Measurements from ENCODE around the gene MVD. TPM values are rescaled to one million over a fixed set of nuclear protein-coding genes. Genes with fewer than 3 reads are reported as not detected.

MVD gene
- total and polyA plus RNA-seq, 8 donors: 24.3 to 154 (median 36.3) TPM

DNA sequence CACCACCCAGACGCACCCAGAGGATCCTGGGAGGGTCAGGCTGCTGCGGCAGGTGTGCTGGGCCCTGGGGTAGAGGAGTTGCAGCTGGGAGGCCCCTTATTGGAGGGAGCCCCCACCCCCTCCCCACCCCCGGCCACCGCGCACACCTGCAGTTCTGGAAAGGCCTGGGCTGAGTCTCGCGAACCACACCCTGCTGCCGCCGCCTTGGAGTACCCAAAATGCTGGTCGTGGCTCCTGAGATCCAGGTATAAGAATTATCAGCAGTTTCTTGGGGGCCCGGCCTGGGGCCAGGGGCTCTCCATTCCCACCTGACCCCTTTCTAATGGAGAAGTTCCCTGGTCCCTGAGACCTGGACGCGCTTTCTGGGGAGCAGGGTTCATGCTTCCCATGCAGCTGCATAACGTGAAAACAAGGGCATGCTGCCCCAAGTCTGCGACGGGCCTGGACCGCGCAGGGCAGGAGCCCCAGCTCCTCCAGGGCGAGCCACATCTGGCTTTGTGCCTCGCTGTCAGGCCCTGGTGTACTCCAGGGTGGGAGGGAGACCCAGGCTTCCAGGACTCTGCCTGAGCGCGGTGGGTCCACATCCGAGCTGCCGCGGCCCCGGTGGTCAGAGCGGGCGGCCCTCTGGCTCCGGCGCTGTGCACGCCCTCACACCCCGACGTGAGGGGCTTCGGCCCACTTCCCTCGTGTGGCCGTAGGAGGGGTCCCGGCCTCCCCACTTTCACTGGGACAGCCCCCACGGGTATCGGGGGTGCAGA is 30.7 kb upstream of the MVD start:
- Histone ChIP-seq H3K9me3 (no peaks in the 10 kb centered on the region), H3K4me1 (peaks cover 0 to 24% of the 10 kb centered on the region in 2 donors), H3K27me3 (peaks cover 0 to 28% of the 10 kb centered on the region in 2 donors), H3K27ac (no peak overlapping the region), H3K36me3 (peaks cover 0 to 37% of the 10 kb centered on the region in 2 donors), H3K4me3 (no peak overlapping the region)
- intact Hi-C loops (cut with DNase I): no loop called here
- DNase-seq: peak in 1 of 4 donors; percentile 61
- no peak for ATAC-seq
- TF ChIP-seq, protein P1, sequence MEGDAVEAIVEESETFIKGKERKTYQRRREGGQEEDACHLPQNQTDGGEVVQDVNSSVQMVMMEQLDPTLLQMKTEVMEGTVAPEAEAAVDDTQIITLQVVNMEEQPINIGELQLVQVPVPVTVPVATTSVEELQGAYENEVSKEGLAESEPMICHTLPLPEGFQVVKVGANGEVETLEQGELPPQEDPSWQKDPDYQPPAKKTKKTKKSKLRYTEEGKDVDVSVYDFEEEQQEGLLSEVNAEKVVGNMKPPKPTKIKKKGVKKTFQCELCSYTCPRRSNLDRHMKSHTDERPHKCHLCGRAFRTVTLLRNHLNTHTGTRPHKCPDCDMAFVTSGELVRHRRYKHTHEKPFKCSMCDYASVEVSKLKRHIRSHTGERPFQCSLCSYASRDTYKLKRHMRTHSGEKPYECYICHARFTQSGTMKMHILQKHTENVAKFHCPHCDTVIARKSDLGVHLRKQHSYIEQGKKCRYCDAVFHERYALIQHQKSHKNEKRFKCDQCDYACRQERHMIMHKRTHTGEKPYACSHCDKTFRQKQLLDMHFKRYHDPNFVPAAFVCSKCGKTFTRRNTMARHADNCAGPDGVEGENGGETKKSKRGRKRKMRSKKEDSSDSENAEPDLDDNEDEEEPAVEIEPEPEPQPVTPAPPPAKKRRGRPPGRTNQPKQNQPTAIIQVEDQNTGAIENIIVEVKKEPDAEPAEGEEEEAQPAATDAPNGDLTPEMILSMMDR (IDR thresholded peaks at IDR 0.05): no peak

DNA sequence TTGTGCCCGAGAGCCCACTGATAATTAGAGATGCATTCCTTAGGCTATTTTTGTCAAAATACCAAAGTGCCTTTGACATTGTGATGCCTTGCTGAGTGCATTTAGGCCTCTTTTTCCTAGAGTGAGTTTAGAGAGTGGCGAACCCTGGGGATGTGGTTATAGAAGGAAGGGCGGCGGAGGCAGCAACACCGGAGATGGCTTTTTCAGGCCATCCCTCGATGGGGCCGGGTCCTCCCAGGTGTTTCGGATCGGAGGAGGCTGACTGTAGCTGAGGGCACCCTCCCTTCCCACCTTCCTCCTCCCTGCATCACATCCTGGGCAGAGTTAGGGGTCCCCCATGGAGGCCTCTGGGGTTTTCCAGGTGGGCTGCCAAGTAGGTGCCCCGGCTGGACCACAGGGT is 30.0 kb upstream of the MVD start:
- Histone ChIP-seq H3K4me3 (no peak overlapping the region), H3K27me3 (peaks cover 0 to 35% of the 10 kb centered on the region in 2 donors), H3K36me3 (peaks cover 0 to 30% of the 10 kb centered on the region in 2 donors), H3K9me3 (no peaks in the 10 kb centered on the region), H3K4me1 (peaks cover 0 to 24% of the 10 kb centered on the region in 2 donors), H3K27ac (no peak overlapping the region)
- TF ChIP-seq, protein P1 (IDR thresholded peaks at IDR 0.05): no peak
- intact Hi-C loops (cut with DNase I): no loop called here
- no peak for DNase-seq
- no peak for ATAC-seq

GRCh38 chr16:88691924-88692560 is 29.2 kb upstream of the MVD start:
- ATAC-seq (peak; percentile 24), DNase-seq (peak in 2 of 4 donors; percentile 81 to 90)
- H3K9me3 ChIP-seq: no peaks in the 10 kb centered on the region
- no peak overlapping the region for H3K4me3 ChIP-seq
- H3K36me3 ChIP-seq: peaks cover 0 to 21% of the 10 kb centered on the region in 2 donors
- TF ChIP-seq, protein P1 (IDR thresholded peaks at IDR 0.05): no peak
- peaks cover 0 to 26% of the 10 kb centered on the region in 2 donors for H3K4me1 ChIP-seq
- peaks cover 0 to 44% of the 10 kb centered on the region in 2 donors for H3K27me3 ChIP-seq
- peak overlapping the region in 1 of 2 donors; percentile 59 for H3K27ac ChIP-seq
- intact Hi-C loops (cut with DNase I): no loop called here

DNA sequence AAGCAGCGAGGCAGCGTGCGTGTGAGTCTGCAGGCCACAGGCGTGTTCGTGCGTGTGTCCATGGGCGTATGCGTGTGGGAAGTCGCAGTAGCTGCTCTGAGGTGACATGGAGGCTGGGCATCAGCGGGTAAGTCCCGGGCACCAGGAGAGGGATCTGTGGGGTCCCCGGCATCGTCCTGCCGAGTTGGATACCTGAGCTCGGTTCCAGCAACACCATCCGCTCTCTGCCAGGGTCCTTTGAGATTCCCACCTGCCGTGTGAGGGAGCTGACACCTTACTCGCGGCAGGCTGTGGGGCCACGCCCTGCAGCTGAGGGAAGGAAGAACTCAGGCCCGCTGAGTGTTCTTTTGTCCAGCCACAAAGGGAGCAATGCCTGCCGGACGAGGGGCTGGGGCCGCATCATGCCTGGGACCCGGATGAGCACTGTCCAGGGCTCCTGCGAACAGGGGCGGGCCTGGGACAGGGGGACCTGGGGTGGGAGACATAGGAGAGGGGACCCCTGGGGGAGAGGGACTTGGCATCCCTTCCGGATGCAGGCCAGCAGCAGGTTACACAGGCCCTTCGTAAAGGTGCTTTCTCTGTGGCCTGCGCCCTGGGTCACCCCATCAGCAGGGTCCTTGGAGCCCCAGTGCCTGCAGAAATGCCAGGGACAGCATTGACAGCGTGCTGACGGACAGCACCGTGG is 28.4 kb upstream of the MVD start:
- ATAC-seq: no peak
- H3K27ac ChIP-seq: peak overlapping the region in 1 of 2 donors; percentile 59
- peaks cover 0 to 51% of the 10 kb centered on the region in 2 donors for H3K27me3 ChIP-seq

More for the DNA sequence above, 28.4 kb upstream of the MVD start:
- no peaks in the 10 kb centered on the region for H3K9me3 ChIP-seq
- no peak overlapping the region for H3K4me3 ChIP-seq
- TF ChIP-seq, protein P1 (IDR thresholded peaks at IDR 0.05): no peak
- peak in 1 of 4 donors; percentile 74 for DNase-seq
- H3K4me1 ChIP-seq: peaks cover 5 to 34% of the 10 kb centered on the region in 2 donors
- intact Hi-C loops (cut with DNase I): no loop called here
- peaks cover 0 to 14% of the 10 kb centered on the region in 2 donors for H3K36me3 ChIP-seq

Measured in left lung (tissue), 10 donors.